NT2/D1 (cell line): Measurements from ENCODE around the gene B3GALT6.

Source experiments
- SUZ12 ChIP-seq: IDR thresholded peaks from 2 replicates; pipeline ENCODE4 v1.6.1; 2011; ENCODE audit not compliant: insufficient read length, insufficient read depth; ENCODE audit errors: extremely low read depth
- YY1 ChIP-seq: IDR thresholded peaks from 2 replicates; pipeline ENCODE4 v1.6.1; 2011; ENCODE audit not compliant: insufficient read length, insufficient read depth
- ZNF274 ChIP-seq: IDR thresholded peaks from 2 replicates; pipeline ENCODE4 v1.6.1; 2011; ENCODE audit warnings: mild to moderate bottlenecking, low read depth, low read length

DNA sequence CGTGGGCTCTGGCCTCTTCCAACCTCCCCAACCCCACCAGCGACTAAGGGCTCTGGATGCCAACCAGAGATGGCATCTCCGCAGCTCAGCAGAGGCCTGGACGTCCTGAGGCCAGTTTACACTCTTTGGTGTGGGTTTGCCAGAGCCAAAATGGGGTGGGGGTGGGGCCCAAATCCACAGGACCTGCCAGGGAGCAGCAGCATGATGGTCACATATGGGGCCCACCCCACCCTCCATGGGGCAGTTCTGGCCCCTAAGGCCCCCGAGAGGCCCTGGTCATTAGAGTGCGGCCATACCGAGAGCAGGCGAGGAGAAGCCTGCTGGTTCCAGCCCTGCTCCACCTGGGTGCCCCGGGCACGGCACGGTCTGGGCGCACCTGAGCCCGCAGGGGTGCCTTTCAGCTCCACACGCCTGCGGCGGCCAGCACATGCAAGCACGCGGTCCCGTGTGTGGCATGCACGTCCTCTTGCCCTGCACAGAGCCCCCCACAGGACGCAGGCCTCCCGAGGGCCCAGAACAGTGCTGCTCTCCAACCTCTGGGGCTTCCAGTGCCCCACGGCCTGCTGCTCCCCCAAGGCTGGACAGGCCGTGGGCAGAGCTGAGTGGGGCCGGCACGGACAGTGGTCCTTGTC lies 9.7 kb downstream of the B3GALT6 start:
- no peak for TF ChIP-seq YY1
- no peak for TF ChIP-seq ZNF274
- TF ChIP-seq SUZ12, result no peak
